H1 (cell line): ENCODE data around the gene MT4. TPM values are rescaled to one million over a fixed set of nuclear protein-coding genes. Genes with fewer than 3 reads are reported as not detected.

ENCODE experiments used
- CTCF ChIA-PET: fragments of 300-600 bp; sonication (Branson Sonifier 250); formaldehyde crosslinking; loops from one replicate; lab custom pipeline; 2021; ENCODE audit not compliant: partially characterized antibody; lab: Charles Lee
- POLR2A ChIA-PET: fragments of 300-600 bp; sonication (Branson Sonifier 250); formaldehyde crosslinking; loops from one replicate; lab custom pipeline; 2021; ENCODE audit warnings: inconsistent platforms; ENCODE audit not compliant: partially characterized antibody; lab: Charles Lee
- DNase-seq, 2 experiments: peaks; one replicate each; pipeline versions ENCODE4 v3.0.0 to v3.0.0-alpha.2; 2010 to 2022; ENCODE audit warnings: low spot score in 2 of 2, low read depth in 1 of 2, mixed read lengths in 1 of 2
- FAIRE-seq: peaks from 2 replicates; lab custom pipeline; 2011; peaks lifted over from hg19 to GRCh38; lab: Jason Lieb, UNC
- H2AFZ ChIP-seq: 2 replicates; pipeline ENCODE4 v1.8.1; 2012; ENCODE audit warnings: low read length, inconsistent platforms
- H2AK5ac ChIP-seq: 2 replicates; pipeline ENCODE4 v1.6.1; 2013; ENCODE audit warnings: low read depth, low read length
- H2BK120ac ChIP-seq: replicated peaks from 2 replicates; pipeline ENCODE3; 2013; ENCODE audit warnings: low read depth, low read length, inconsistent platforms
- H2BK12ac ChIP-seq: 2 replicates; pipeline ENCODE4 v1.6.1; 2013; ENCODE audit warnings: low read depth, low read length
- H2BK15ac ChIP-seq: 2 replicates; pipeline ENCODE4 v1.6.1; 2013; ENCODE audit warnings: low read length
- H2BK20ac ChIP-seq: 2 replicates; pipeline ENCODE4 v1.6.1; 2013; ENCODE audit warnings: low read length
- H2BK5ac ChIP-seq: 2 replicates; pipeline ENCODE4 v1.6.1; 2013; ENCODE audit warnings: low read depth, low read length
- H3K14ac ChIP-seq: 2 replicates; pipeline ENCODE4 v1.6.1; 2013; ENCODE audit warnings: inconsistent platforms; ENCODE audit not compliant: insufficient read length
- H3K18ac ChIP-seq: 2 replicates; pipeline ENCODE4 v1.6.1; 2013; ENCODE audit warnings: low read length; ENCODE audit errors: extremely low read depth
- H3K23ac ChIP-seq: 2 replicates; pipeline ENCODE4 v1.6.1; 2013; ENCODE audit warnings: inconsistent platforms; ENCODE audit not compliant: insufficient read length
- H3K23me2 ChIP-seq: 2 replicates; pipeline ENCODE4 v1.6.1; 2013; ENCODE audit warnings: low read depth, low read length
- H3K27ac ChIP-seq: 2 replicates; pipeline ENCODE4 v1.6.1; 2011; ENCODE audit warnings: low read depth, low read length, inconsistent platforms
- H3K27me3 ChIP-seq, 4 experiments: replicated peaks in 1 of 4; 1 replicate in 1 of 4; 2 replicates in 3 of 4; pipeline versions ENCODE4 v1.6.1 to v1.8.1; 2011 to 2013; ENCODE audit warnings: low read length in 3 of 4, mild to moderate bottlenecking in 3 of 4, inconsistent platforms in 2 of 4, mixed read lengths in 2 of 4, moderate library complexity in 1 of 4; ENCODE audit not compliant: control insufficient read depth in 3 of 4, insufficient read depth in 3 of 4; ENCODE audit errors: extremely low read depth in 1 of 4
- H3K36me3 ChIP-seq, 4 experiments: 2 replicates each; pipeline versions ENCODE4 v1.6.1 to v1.8.1; 2011 to 2013; ENCODE audit warnings: mild to moderate bottlenecking in 4 of 4, low read length in 3 of 4, moderate library complexity in 2 of 4, control low read depth in 1 of 4, inconsistent platforms in 1 of 4; ENCODE audit not compliant: insufficient read depth in 4 of 4, control insufficient read depth in 2 of 4
- H3K4ac ChIP-seq: replicated peaks from 2 replicates; pipeline ENCODE3; 2013; ENCODE audit warnings: low read length, low read depth, mixed read lengths, inconsistent platforms; ENCODE audit not compliant: insufficient read length
- H3K4me1 ChIP-seq, 4 experiments: replicated peaks in 1 of 4; 1 replicate in 1 of 4; 2 replicates in 3 of 4; pipeline versions ENCODE4 v1.6.1 to v1.8.1; 2011 to 2013; ENCODE audit warnings: low read length in 3 of 4, inconsistent platforms in 2 of 4, mixed read lengths in 1 of 4; ENCODE audit not compliant: insufficient read depth in 4 of 4, control insufficient read depth in 3 of 4
- H3K4me2 ChIP-seq, 2 experiments: 2 replicates each; pipeline versions ENCODE4 v1.6.1 to v1.8.1; 2011 to 2013; ENCODE audit warnings: low read depth in 2 of 2, low read length in 2 of 2, control low read depth in 1 of 2, inconsistent platforms in 1 of 2, mild to moderate bottlenecking in 1 of 2; ENCODE audit not compliant: insufficient read depth in 1 of 2
- H3K4me3 ChIP-seq, 4 experiments: fragments of 200-600, 300-600 bp in 1 of 4; sonication (generic), shearing (Covaris generic), sonication (Bioruptor Twin) in 1 of 4; 2 replicates each; pipeline versions ENCODE4 v1.5.1 to v1.8.1; 2011 to 2016; ENCODE audit warnings: low read length in 4 of 4, low read depth in 3 of 4, control low read depth in 2 of 4, inconsistent platforms in 2 of 4, mild to moderate bottlenecking in 2 of 4, mixed read lengths in 1 of 4, moderate library complexity in 1 of 4; ENCODE audit not compliant: insufficient read depth in 2 of 4; ENCODE audit errors: extremely low read depth in 1 of 4
- H3K56ac ChIP-seq: replicated peaks from 2 replicates; pipeline ENCODE3; 2013; ENCODE audit warnings: low read depth, mild to moderate bottlenecking, mixed read lengths, low read length, inconsistent platforms; ENCODE audit not compliant: insufficient read length
- H3K79me1 ChIP-seq: 2 replicates; pipeline ENCODE4 v1.6.1; 2013; ENCODE audit warnings: low read depth, low read length, control low read depth
- H3K79me2 ChIP-seq, 2 experiments: 2 replicates each; pipeline versions ENCODE4 v1.6.1 to v1.8.1; 2012 to 2013; ENCODE audit warnings: low read length in 2 of 2, mild to moderate bottlenecking in 2 of 2, inconsistent platforms in 1 of 2; ENCODE audit not compliant: insufficient read depth in 2 of 2, control insufficient read depth in 1 of 2
- H3K9ac ChIP-seq, 4 experiments: replicated peaks in 1 of 4; 1 replicate in 1 of 4; 2 replicates in 3 of 4; pipeline versions ENCODE4 v1.6.1 to v1.8.1; 2011 to 2013; ENCODE audit warnings: low read depth in 3 of 4, low read length in 3 of 4, control low read depth in 2 of 4, mild to moderate bottlenecking in 2 of 4, moderate library complexity in 2 of 4, inconsistent platforms in 1 of 4; ENCODE audit errors: extremely low read depth in 1 of 4
- H3K9me3 ChIP-seq, 2 experiments: 2 replicates each; pipeline versions ENCODE4 v1.6.1 to v1.8.1; 2012 to 2013; ENCODE audit warnings: mild to moderate bottlenecking in 2 of 2, moderate library complexity in 2 of 2, control low read depth in 1 of 2, inconsistent platforms in 1 of 2, low read depth in 1 of 2, low read length in 1 of 2, mixed read lengths in 1 of 2; ENCODE audit not compliant: insufficient read depth in 2 of 2
- H4K20me1 ChIP-seq, 2 experiments: replicated peaks in 1 of 2; 2 replicates each; pipeline versions ENCODE3 to v1.8.1; 2011 to 2013; ENCODE audit warnings: inconsistent platforms in 2 of 2, low read length in 2 of 2, mild to moderate bottlenecking in 1 of 2; ENCODE audit not compliant: insufficient read depth in 2 of 2, control insufficient read depth in 1 of 2
- H4K5ac ChIP-seq: 2 replicates; pipeline ENCODE4 v1.6.1; 2013; ENCODE audit warnings: low read length, low read depth, mixed read lengths, inconsistent platforms; ENCODE audit not compliant: insufficient read length
- H4K8ac ChIP-seq: 2 replicates; pipeline ENCODE4 v1.8.0; 2013; ENCODE audit warnings: mild to moderate bottlenecking, moderate library complexity, low read length, inconsistent platforms; ENCODE audit not compliant: insufficient read depth; ENCODE audit errors: extremely low read depth
- H4K91ac ChIP-seq: replicated peaks from 2 replicates; pipeline ENCODE3; 2013; ENCODE audit warnings: low read length, mixed read lengths, inconsistent platforms; ENCODE audit not compliant: insufficient read length
- BCL11A ChIP-seq, 2 experiments: IDR thresholded peaks; one replicate each; pipeline ENCODE4 v1.6.1; 2011; ENCODE audit warnings: low read depth in 2 of 2, low read length in 2 of 2, mild to moderate bottlenecking in 2 of 2
- CBX8 ChIP-seq: fragments of 300-800, 300-1000 bp; sonication (generic); IDR thresholded peaks from 2 replicates; pipeline ENCODE4 v1.7.1; 2016; ENCODE audit warnings: low read depth, low read length, borderline replicate concordance
- GTF2F1 ChIP-seq: IDR thresholded peaks from 2 replicates; pipeline ENCODE4 v1.6.1; 2012; ENCODE audit warnings: low read depth, low read length, improper control_type of control experiment, borderline replicate concordance
- KDM5A ChIP-seq: fragments of 200-600 bp; IDR thresholded peaks from 2 replicates; pipeline ENCODE4 v1.7.1; 2012; ENCODE audit warnings: mild to moderate bottlenecking, low read length, inconsistent platforms, mixed read lengths
- NANOG ChIP-seq: IDR thresholded peaks from 2 replicates; pipeline ENCODE4 v1.6.1; 2011; ENCODE audit warnings: low read length, low read depth, mild to moderate bottlenecking, inconsistent platforms; ENCODE audit not compliant: insufficient read depth, poor library complexity, severe bottlenecking
- POLR2A ChIP-seq, 2 experiments: IDR thresholded peaks; 1 replicate in 1 of 2; 2 replicates in 1 of 2; pipeline ENCODE4 v1.6.1; 2011; ENCODE audit warnings: low read depth in 2 of 2, low read length in 2 of 2, mild to moderate bottlenecking in 2 of 2; ENCODE audit errors: control extremely low read depth in 1 of 2
- RBBP5 ChIP-seq: IDR thresholded peaks from 2 replicates; pipeline ENCODE4 v1.7.1; 2012; ENCODE audit warnings: low read depth, mild to moderate bottlenecking, inconsistent platforms, low read length, moderate library complexity, borderline replicate concordance
- SAP30 ChIP-seq: fragments of 300-600 bp; sonication (generic); IDR thresholded peaks from 2 replicates; pipeline ENCODE4 v1.7.1; 2012; ENCODE audit warnings: low read length, moderate library complexity, mild to moderate bottlenecking, inconsistent platforms; ENCODE audit not compliant: insufficient read depth, insufficient replicate concordance
- SP1 ChIP-seq: IDR thresholded peaks from 2 replicates; pipeline ENCODE4 v1.6.1; 2011; ENCODE audit warnings: low read depth, low read length
- SUZ12 ChIP-seq: fragments of 200-600 bp; sonication (generic); IDR thresholded peaks from 2 replicates; pipeline ENCODE4 v1.6.1; 2012; ENCODE audit warnings: mild to moderate bottlenecking, inconsistent platforms, low read length, moderate library complexity, mixed read lengths
- TEAD4 ChIP-seq: IDR thresholded peaks from 2 replicates; pipeline ENCODE4 v1.6.1; 2012; ENCODE audit warnings: low read depth, low read length, inconsistent platforms, mixed read lengths
- WGBS, 2 experiments: shearing (Covaris generic) in 1 of 2; methylation state at CpG; one replicate each; pipeline versions ENCODE4 v1.1.6 to v1.1.7; 2013 to 2015; ENCODE audit warnings: low lambda C conversion rate in 2 of 2, mixed read lengths in 2 of 2, inconsistent platforms in 1 of 2, low coverage in 1 of 2, missing lambda C conversion rate in 1 of 2; ENCODE audit not compliant: insufficient replicate concordance in 2 of 2, insufficient coverage in 1 of 2, insufficient read length in 1 of 2; ENCODE audit errors: extremely low coverage in 1 of 2, missing lambda C conversion rate in 1 of 2; 5-methylcytosine and 5-hydroxymethylcytosine counted together
- polyA plus RNA-seq, 7 experiments: library from polyadenylated mRNA; depleted of rRNA in 3 of 7; stranded (reverse) in 5 of 7; unstranded in 2 of 7; fragments of >200 nt in 5 of 7; fragments of 200-250 nt in 2 of 7; gene quantifications; 1 replicate in 5 of 7; 2 replicates in 1 of 7; 4 replicates in 1 of 7; pipeline versions ENCODE4 v1.2.1 to v1.2.3, GENCODE V29; 2011 to 2013; ENCODE audit warnings: missing spikeins in 2 of 7, mixed read lengths in 2 of 7
- total RNA-seq: library from RNA; stranded (reverse); fragmentation: NEBNext Ultra II Directional; extraction: Animal tissue kit (Norgen Biotek cat#: 25700); gene quantifications from 2 replicates; pipeline ENCODE4 v1.2.1, GENCODE V29; 2021
- TF ChIP-seq, protein P1 (sequence below): IDR thresholded peaks from 2 replicates; pipeline ENCODE4 v1.6.1; 2012; ENCODE audit warnings: low read length, inconsistent platforms

Gene MT4
- total and polyA plus RNA-seq, 2 of the 8 experiments (the other 6 are each of a cell fraction or from before 2014, with no cell fraction given), result not detected

- Histone ChIP-seq H3K4ac (no peak overlapping the region), H3K9ac (no peak overlapping the region), H3K23ac (no peak overlapping the region), H3K27ac (no peak overlapping the region), H3K4me1 (no peaks in the 10 kb centered on the region), H3K56ac (no peak overlapping the region), H4K5ac (no peak overlapping the region), H3K79me2 (no peaks in the 10 kb centered on the region), H3K9me3 (no peaks in the 10 kb centered on the region), H4K8ac (no peak overlapping the region), H2BK12ac (no peak overlapping the region), H3K23me2 (no peaks in the 10 kb centered on the region), H2BK15ac (no peak overlapping the region), H3K4me3 (no peak overlapping the region), H3K4me2 (no peak overlapping the region), H3K18ac (no peak overlapping the region), H3K36me3 (no peaks in the 10 kb centered on the region), H4K91ac (no peak overlapping the region), H2BK120ac (no peak overlapping the region), H3K14ac (no peak overlapping the region), H4K20me1 (no peaks in the 10 kb centered on the region), H2BK5ac (no peak overlapping the region), H3K79me1 (no peaks in the 10 kb centered on the region), H2BK20ac (no peak overlapping the region), H3K27me3 (peaks cover 0 to 4% (median under 1%) of the 10 kb centered on the region in 4 experiments; a peak in 2 of 7 replicates), H2AK5ac (no peak overlapping the region), H2AFZ (no peak overlapping the region)
- FAIRE-seq (no peak), DNase-seq (no peak)
- WGBS, 2 experiments, result 79% methylated on average over 7 of the region's 7 CpGs; no CpG with 5 or more reads in 1 of the 2 experiments
- CTCF ChIA-PET, result interaction anchor here (0.6 kb wide), 1 partner anchor 58 kb away, joined by 3 read pairs; no protein-coding TSS in a partner anchor
- POLR2A ChIA-PET, result interaction anchor here (1.2 kb wide), 1 partner anchor 9 kb away, joined by 4 read pairs; no protein-coding TSS in a partner anchor
- TF ChIP-seq POLR2A (IDR thresholded peaks at IDR 0.05; ENCODE audit: control extremely low read depth in 1 of 2, low read depth in 2 of 2, low read length in 2 of 2) (no peak), CBX8 (no peak), SP1 (no peak), KDM5A (no peak), SAP30 (no peak), BCL11A (IDR thresholded peaks at IDR 0.05; ENCODE audit: low read depth in 2 of 2, low read length in 2 of 2) (no peak), TEAD4 (no peak), SUZ12 (no peak), GTF2F1 (no peak), RBBP5 (no peak), NANOG (no peak)
- TF ChIP-seq, protein P1, sequence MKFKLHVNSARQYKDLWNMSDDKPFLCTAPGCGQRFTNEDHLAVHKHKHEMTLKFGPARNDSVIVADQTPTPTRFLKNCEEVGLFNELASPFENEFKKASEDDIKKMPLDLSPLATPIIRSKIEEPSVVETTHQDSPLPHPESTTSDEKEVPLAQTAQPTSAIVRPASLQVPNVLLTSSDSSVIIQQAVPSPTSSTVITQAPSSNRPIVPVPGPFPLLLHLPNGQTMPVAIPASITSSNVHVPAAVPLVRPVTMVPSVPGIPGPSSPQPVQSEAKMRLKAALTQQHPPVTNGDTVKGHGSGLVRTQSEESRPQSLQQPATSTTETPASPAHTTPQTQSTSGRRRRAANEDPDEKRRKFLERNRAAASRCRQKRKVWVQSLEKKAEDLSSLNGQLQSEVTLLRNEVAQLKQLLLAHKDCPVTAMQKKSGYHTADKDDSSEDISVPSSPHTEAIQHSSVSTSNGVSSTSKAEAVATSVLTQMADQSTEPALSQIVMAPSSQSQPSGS, result no peak
Measured at GRCh38 chr16:56538331-56538730, 26.5 kb upstream of the MT4 start.
